ENCODE results near the gene SH3GL2.

The SH3GL2 gene

GRCh38 chr9:17824191-17824590, 245.3 kb downstream of the SH3GL2 start:
- no peak for DNase-seq

- no peak for DNase-seq
These were observed 245.9 kb downstream of the SH3GL2 start for GRCh38 chr9:17824616-17825264.

GRCh38 chr9:17825265-17825659, 246.4 kb downstream of the SH3GL2 start:
- no peak for DNase-seq

GRCh38 chr9:17829064-17829463, 250.2 kb downstream of the SH3GL2 start:
- DNase-seq, result no peak

GRCh38 chr9:17829812-17830385, 251.0 kb downstream of the SH3GL2 start:
- no peak for DNase-seq

- DNase-seq, result no peak
These were observed 253.9 kb downstream of the SH3GL2 start for GRCh38 chr9:17832812-17833211.

GRCh38 chr9:17833846-17834245, 255.0 kb downstream of the SH3GL2 start:
- no peak for DNase-seq

- DNase-seq, result no peak
These were observed 259.1 kb downstream of the SH3GL2 start for GRCh38 chr9:17837965-17838364.

- no peak for DNase-seq
These were observed 260.9 kb downstream of the SH3GL2 start for GRCh38 chr9:17839776-17840175.

GRCh38 chr9:17843236-17843635, 264.4 kb downstream of the SH3GL2 start:
- DNase-seq, result no peak

Measured in stimulated activated naive CD4-positive, alpha-beta T cell treated with Interleukin-2 at 50 U/mL for 16 hours (primary cell).